Activated CD4-positive, alpha-beta T cell treated with anti-CD3 and anti-CD28 coated beads, Interleukin-2, amount 50 U/mL, for 4 hours (primary cell): ENCODE data around the gene SETD2.
"Not testable (repeated sequence)": the region's sequence is repeated elsewhere in the genome, so short reads cannot be mapped to it uniquely, and the experiment has no call there.

Source experiments
- DNase-seq, 2 experiments: peaks; one replicate each; pipeline ENCODE4 v3.0.0-alpha.2; 2020

SETD2 gene

GRCh38 chr3:47164007-47164881 lies at the start of gene SETD2:
TSS of gene SETD2 (minus strand) at chr3:47164113. CDS start at chr3:47163924, 189 bp downstream.
- DNase-seq, result peak; percentile 77 to 80

DNA sequence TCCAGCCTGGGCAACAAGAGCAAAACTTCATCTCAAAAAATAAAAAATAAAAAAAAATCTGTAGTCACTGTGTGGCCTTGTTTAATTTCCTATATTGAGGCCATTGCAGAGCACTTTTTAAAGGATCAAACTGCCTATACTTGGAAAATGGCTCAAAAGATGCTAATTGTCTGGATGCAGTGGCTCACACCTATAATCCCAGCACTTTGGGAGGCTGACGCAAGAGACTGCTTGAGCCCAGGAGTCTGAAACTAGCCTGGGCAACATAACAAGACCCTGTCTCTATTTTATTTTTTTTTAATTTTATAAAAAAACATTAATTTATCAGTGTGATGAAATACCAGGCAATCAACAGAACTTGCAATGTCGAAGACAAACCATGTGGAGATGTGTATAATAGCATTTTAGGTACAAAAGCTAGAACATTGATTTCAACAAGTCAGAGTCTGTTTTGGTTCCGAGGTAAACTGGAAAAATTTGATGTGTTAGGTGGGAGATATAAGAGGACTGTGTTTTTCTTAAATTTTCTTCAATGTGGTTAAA lies 47.0 kb upstream of the SETD2 start:
- no peak for DNase-seq

- not testable (repeated sequence) for DNase-seq
Measured at GRCh38 chr3:47206022-47206421, 42.1 kb upstream of the SETD2 start.

DNA sequence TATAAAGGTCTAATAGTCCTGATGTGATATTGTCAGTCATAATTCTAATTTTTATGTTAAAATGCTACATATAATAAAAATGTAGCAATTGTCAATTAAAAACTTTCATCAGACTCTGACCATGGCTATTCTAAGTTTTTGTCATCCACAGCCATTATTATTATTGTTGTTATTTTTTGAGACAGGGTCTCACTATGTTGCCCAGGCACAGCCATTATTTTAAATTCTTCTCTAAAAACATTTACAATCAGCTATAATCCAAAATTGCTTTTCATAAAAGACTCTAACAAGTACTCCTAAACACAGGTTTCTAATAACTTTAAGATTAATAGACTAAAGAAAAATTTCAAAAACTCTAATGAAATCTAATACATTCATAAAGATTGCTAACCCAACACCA lies 41.0 kb upstream of the SETD2 start:
- no peak for DNase-seq

DNA sequence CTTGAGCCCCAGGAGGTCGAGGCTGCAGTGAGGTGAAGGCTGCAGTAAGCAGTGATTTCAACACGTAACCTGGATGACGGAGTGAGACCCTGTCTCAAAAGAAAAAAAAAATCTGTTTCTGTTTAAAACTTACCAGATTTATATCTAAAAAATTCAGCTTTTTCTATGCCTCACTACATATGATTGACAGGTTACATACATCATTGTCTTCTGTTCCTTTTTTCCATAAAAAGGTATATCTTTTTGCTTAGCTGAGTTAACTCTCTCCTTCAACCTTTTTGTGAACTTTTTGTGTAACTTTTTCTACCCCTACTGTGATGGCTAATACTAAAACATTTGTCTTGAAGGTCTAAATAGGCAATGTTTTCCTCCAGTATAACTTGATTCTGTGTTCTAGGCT lies 38.6 kb upstream of the SETD2 start:
- no peak for DNase-seq

DNA sequence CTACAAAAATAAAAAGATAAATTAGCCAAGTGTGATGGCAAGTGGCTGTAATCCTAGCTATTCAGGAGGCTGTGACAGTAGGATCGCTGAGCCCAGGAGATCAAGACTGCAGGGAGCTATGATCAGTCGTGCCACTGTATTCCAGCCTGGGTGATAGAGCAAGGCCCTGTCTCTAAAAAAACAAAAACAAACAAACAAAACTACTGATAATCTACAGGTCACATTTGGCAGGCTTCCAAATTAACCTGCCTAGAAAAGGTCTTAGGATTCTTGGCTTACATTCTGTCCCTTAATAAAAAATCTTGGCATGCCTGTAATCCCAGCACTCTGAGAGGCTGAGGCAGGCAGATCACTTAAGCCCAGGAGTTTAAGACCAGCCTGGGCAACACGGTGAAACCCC lies 33.4 kb upstream of the SETD2 start:
- DNase-seq, result no peak

GRCh38 chr3:47194994-47195393 lies 31.1 kb upstream of the SETD2 start:
- no peak for DNase-seq

GRCh38 chr3:47193871-47194859 lies 30.3 kb upstream of the SETD2 start:
- no peak for DNase-seq

DNA sequence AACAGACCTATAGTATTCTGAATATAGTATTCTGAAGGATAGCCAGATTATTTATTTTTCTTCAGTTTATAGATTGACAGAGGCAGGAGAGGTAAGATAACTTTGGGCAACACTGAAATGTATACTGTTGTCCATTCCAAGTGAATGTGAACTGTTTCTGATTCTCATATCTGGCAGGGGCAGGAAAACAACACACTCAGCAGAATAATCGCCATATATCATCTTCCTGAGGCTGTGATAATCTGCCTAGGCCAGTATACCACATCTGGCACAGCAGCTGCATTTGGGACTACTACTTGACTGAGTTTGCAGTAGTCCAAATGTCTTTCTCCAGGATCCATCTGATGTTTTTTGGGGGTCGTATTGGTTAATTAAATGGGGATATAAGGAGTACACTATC lies 22.4 kb upstream of the SETD2 start:
- no peak for DNase-seq

- not testable (repeated sequence) for DNase-seq
Measured at GRCh38 chr3:47181685-47182084, 17.8 kb upstream of the SETD2 start.

GRCh38 chr3:47180011-47180410 lies 16.1 kb upstream of the SETD2 start:
- not testable (repeated sequence) for DNase-seq

- no peak for DNase-seq
Measured at GRCh38 chr3:47176582-47176981, 12.7 kb upstream of the SETD2 start.

DNA sequence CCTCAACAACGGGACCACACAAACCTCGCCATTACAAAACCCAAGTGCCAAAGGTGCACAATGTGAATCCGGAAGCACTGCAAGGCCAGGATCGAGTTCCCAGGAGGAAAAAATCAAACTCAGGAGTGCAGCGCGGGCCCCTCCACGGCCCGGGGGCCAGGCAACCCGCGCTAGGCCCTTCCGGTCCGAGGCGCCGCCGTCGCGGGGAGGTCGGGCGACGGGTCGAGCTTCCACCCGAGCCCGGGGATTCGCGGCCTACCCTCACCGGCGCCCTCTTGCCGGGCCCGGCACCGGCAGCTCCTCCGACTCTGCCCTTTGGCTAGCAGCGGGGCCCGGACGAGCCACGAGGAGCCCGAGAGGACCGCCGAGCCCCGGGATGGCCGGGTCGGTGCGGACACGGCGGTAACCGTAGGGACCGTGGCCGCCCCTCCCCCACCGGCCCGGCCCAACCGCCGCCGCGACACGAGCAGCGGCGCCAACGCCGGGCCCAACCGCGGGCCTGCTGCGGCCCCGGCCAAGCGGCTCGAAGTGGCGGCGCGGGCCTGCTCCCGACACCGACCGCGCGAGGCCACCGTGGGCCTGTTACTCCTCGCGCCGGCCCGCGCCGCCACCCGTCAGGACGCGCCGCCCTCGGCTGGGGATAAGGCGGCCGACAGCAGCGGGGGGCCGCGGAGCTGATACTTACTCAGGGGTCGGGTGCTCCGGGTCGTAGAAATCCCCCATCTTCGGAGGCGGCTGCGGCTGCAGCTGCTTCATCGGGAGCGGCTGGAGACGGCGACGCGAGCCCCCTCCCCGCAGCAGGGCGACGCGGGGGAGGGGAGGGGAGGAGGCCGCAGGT lies 525 bp downstream of the SETD2 start:
- DNase-seq, result peak; percentile 29 to 35

- no peak for DNase-seq
Measured at GRCh38 chr3:47162697-47163168, 1.2 kb downstream of the SETD2 start.

DNA sequence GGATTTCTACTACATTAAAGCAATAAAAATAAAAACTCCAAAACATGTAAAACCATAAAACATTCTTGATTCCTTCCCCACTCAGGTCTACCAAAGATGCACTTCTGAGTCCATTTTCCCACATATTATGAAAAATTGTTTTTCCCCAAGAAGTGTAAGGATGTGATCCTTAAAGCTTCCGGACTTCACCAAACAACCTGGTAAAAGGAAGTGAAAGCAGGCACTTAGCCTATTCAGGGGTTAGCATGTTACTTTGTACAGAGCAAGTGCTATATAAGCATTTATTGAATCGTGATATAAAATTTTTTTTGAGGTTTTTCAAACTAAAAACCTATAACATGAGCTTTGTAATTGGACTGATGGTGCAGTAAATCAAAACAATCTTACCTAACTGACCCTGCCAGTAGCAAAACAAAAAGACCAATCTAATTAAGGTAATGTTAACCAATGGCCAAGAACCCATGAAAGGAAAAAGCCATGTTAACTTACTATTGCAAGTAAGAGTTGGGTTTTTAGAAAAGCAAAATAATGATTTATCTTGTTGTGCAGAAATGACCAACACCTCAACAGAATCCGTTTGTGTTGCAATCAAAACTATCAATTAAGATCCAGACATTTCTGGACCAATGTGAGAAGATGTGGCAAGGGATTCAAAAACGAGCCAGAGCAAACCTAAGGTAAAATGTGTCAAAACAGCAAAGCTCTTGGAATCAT lies 1.8 kb downstream of the SETD2 start:
- no peak for DNase-seq

GRCh38 chr3:47159820-47160219 lies 4.1 kb downstream of the SETD2 start:
- DNase-seq, result no peak

- DNase-seq, result no peak
Measured at GRCh38 chr3:47158208-47158607, 5.7 kb downstream of the SETD2 start.

- no peak for DNase-seq
Measured at GRCh38 chr3:47156396-47156795, 7.5 kb downstream of the SETD2 start.

- DNase-seq, result no peak
Measured at GRCh38 chr3:47152578-47152977, 11.3 kb downstream of the SETD2 start.

GRCh38 chr3:47151836-47152235 lies 12.1 kb downstream of the SETD2 start:
- DNase-seq, result no peak

DNA sequence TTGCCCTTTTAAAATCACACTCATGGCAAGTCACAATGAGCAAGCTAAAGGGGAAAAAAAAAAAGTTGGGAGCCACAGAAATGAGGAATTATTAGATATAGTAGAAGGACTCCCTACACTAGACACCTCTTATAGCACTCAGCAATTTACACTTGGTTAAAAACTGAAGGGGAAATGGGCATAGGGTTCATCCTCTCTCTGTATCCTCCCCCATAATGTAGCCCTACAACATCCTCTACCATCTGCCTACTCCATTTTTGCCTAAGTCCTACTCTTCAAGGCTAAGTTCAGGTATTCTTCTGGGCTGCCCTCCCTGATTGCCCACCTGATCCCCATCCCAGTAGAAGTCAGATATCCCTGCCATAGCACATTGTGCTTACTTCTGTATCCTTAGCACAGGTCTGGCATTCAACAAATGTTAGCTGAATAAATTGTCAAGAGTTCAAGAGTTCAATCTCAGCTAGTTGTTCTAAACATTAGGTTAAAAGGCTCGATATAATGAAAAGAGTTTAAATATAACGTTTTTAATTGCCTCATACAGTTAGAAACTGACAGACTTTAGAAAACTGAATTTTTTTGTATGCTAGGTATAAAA lies 14.5 kb downstream of the SETD2 start:
- no peak for DNase-seq
